T-cell (primary cell): ENCODE data around the gene KCNMA1. TPM values are rescaled to one million over a fixed set of nuclear protein-coding genes. Genes with fewer than 3 reads are reported as not detected.

ENCODE experiments used
- ATAC-seq, 4 experiments: fragments of 200-7000 bp in 3 of 4; fragments of 150-1000 bp in 1 of 4; cut with Tn5 transposase; replicated peaks in 1 of 4; 1 replicate in 3 of 4; 2 replicates in 1 of 4; pipeline ENCODE4 v1.10.0; 2021; ENCODE audit warnings: moderate library complexity in 3 of 4, mild to moderate bottlenecking in 2 of 4, moderate number of reproducible peaks in 1 of 4
- CTCF ChIA-PET, 2 donors: fragments of 300-600 bp; sonication (Branson Sonifier 250); formaldehyde crosslinking; loops; one replicate each; lab custom pipeline; 2022; ENCODE audit warnings: antibody characterized with exemption in 2 of 2; lab: Charles Lee
- POLR2A ChIA-PET, 2 donors: fragments of 300-600 bp; sonication (Branson Sonifier 250); formaldehyde crosslinking; loops; one replicate each; lab custom pipeline; 2022; ENCODE audit warnings: antibody characterized with exemption in 2 of 2; lab: Charles Lee
- DNase-seq, 35 experiments: peaks; one replicate each; pipeline versions ENCODE4 v3.0.0 to v3.0.0-alpha.2; 2013 to 2023
- H3K27ac ChIP-seq: one replicate; pipeline ENCODE4 v1.5.1; 2013; ENCODE audit warnings: low read length
- H3K27me3 ChIP-seq, 2 experiments: replicated peaks in 1 of 2; 1 replicate in 1 of 2; 2 replicates in 1 of 2; pipeline versions ENCODE4 v1.6.1 to v1.7.0; 2013; ENCODE audit warnings: low read length in 1 of 2, mixed read lengths in 1 of 2; ENCODE audit not compliant: control insufficient read depth in 2 of 2, insufficient read depth in 2 of 2; ENCODE audit errors: extremely low read depth in 1 of 2
- H3K36me3 ChIP-seq, 2 donors: 1 replicate in 1 of 2; 2 replicates in 1 of 2; pipeline versions ENCODE4 v1.6.1 to v1.7.0; 2013; ENCODE audit warnings: low read length in 1 of 2; ENCODE audit not compliant: control insufficient read depth in 2 of 2, insufficient read depth in 1 of 2; ENCODE audit errors: extremely low read depth in 1 of 2
- H3K4me1 ChIP-seq, 2 experiments: 1 replicate in 1 of 2; 2 replicates in 1 of 2; pipeline versions ENCODE4 v1.6.1 to v1.7.0; 2013; ENCODE audit warnings: low read length in 2 of 2, mixed read lengths in 1 of 2; ENCODE audit not compliant: insufficient read depth in 2 of 2, control insufficient read depth in 1 of 2; ENCODE audit errors: extremely low read depth in 1 of 2
- H3K4me3 ChIP-seq, 2 donors: 1 replicate in 1 of 2; 2 replicates in 1 of 2; pipeline versions ENCODE4 v1.5.1 to v1.7.0; 2013; ENCODE audit warnings: mild to moderate bottlenecking in 2 of 2, low read length in 1 of 2, moderate library complexity in 1 of 2; ENCODE audit not compliant: control insufficient read depth in 1 of 2; ENCODE audit errors: extremely low read depth in 1 of 2
- H3K9me3 ChIP-seq: 2 replicates; pipeline ENCODE4 v1.7.0; 2013
- H3K27ac Mint-ChIP-seq, 2 donors: one replicate each; pipeline ENCODE4 v1.8.0; 2020 to 2021; ENCODE audit warnings: mild to moderate bottlenecking in 2 of 2, mixed read lengths in 2 of 2
- H3K27me3 Mint-ChIP-seq, 2 donors: one replicate each; pipeline ENCODE4 v1.8.0; 2021 to 2022; ENCODE audit warnings: mixed read lengths in 2 of 2
- H3K36me3 Mint-ChIP-seq: one replicate; pipeline ENCODE4 v1.8.0; 2021; ENCODE audit warnings: mixed read lengths
- H3K4me1 Mint-ChIP-seq, 3 donors: one replicate each; pipeline ENCODE4 v1.8.0; 2020 to 2022; ENCODE audit warnings: mixed read lengths in 3 of 3, mild to moderate bottlenecking in 1 of 3
- H3K4me3 Mint-ChIP-seq, 3 donors: one replicate each; pipeline ENCODE4 v1.8.0; 2020 to 2022; ENCODE audit warnings: mild to moderate bottlenecking in 3 of 3, mixed read lengths in 3 of 3, moderate library complexity in 3 of 3
- H3K9me3 Mint-ChIP-seq, 3 donors: one replicate each; pipeline ENCODE4 v1.8.0; 2020 to 2022; ENCODE audit warnings: mixed read lengths in 3 of 3
- WGBS: methylation state at CpG from one replicate; pipeline ENCODE4 v1.1.5; 2013; ENCODE audit warnings: missing lambda C conversion rate; ENCODE audit not compliant: insufficient coverage; 5-methylcytosine and 5-hydroxymethylcytosine counted together
- total RNA-seq, 35 experiments: library from RNA in 6 of 35; stranded (reverse) in 6 of 35; fragments of 120-200 nt in 1 of 35; gene quantifications; one replicate each; pipeline versions ENCODE4 v1.2.1 to v1.2.4 and lab custom pipeline; 2013 to 2026

The KCNMA1 gene
- total RNA-seq, 5 donors from 2014 or later (not counting 1 experiment from before 2014, with no cell fraction given): 0.14 to 1.6 (median 0.60) TPM

DNA sequence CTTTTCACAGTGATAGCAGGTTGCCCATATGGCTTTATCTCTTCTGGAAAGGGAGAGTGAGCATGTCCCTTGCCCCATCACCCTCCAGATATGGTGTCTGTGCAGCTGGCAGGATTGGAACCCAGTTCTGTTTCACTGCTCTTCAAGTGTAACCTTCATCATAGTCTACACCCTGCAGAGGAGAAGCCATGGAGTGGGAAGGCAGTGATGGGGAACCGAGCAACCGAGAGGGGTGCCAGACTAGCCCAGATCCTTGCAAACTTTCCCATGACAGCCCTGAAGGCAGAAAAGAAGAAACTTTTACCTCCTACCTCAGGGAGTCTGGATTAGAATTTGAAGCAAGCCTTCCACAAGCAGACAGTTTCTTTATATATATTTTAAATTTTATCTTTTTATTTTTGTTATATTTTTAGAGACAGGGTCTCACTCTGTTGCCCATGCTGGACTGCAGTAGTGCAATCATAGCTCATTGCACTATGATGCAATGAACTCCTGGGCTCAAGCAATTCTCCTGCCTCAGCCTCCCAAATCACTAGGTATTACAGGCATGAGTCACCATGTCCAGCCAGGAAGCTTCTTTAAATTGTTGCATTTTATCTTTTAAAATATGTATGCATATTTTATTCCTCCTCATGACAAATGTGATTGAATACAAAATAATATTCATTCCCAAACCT, 133.3 kb downstream of the KCNMA1 start:
- Mint-ChIP-seq H3K4me3 (no peak overlapping the region), H3K9me3 (no peaks in the 10 kb centered on the region), H3K4me1 (no peaks in the 10 kb centered on the region), H3K27me3 (peaks cover 2 to 5% of the 10 kb centered on the region in 2 donors), H3K27ac (no peak overlapping the region), H3K36me3 (no peaks in the 10 kb centered on the region)
- POLR2A ChIA-PET: no interaction called here
- H3K27ac ChIP-seq: no peak overlapping the region
- H3K9me3 ChIP-seq: no peaks in the 10 kb centered on the region
- no peaks in the 10 kb centered on the region for H3K36me3 ChIP-seq
- H3K4me1 ChIP-seq: no peaks in the 10 kb centered on the region
- no peak for ATAC-seq
- no peak for DNase-seq
- CTCF ChIA-PET: interaction anchor here in 1 of 2 donors (1.2 kb wide), 1 partner anchor 67 kb away, joined by 3 read pairs; no protein-coding TSS in a partner anchor
- H3K4me3 ChIP-seq: no peak overlapping the region
- H3K27me3 ChIP-seq: peaks cover 0 to 18% of the 10 kb centered on the region in 2 experiments
- no CpG with 5 or more reads among the region's 2 CpGs for WGBS

DNA sequence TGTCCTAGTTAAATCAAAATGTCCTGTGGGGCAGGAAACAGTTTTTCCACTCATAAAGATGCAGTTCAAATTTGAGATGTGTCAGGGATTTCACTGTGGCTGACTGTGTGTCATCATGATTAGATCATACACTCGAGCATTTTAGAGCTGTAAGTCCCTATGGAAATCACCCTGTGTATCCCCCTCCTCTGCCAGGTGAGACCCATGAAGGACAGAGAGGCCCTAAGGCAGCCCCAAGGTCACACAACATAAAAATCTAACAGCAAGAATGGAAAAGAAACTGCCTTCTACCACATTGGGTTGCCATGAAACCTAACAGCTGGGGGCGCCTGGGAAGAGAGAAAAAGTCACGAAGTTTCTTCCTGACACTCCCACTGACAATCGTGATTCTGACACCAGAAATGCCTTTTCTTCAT, 135.8 kb downstream of the KCNMA1 start:
- H3K27ac Mint-ChIP-seq: no peak overlapping the region
- no peaks in the 10 kb centered on the region for H3K36me3 ChIP-seq
- 25% methylated on average over 3 of the region's 4 CpGs for WGBS

GRCh38 chr10:77501152-77501845, 136.3 kb downstream of the KCNMA1 start:
- ATAC-seq: peak in 1 of 4 experiments; percentile 12

More for the DNA sequence above, 135.8 kb downstream of the KCNMA1 start:
- CTCF ChIA-PET: no interaction called here
- DNase-seq (no peak), ATAC-seq (no peak)
- POLR2A ChIA-PET: no interaction called here
- Mint-ChIP-seq H3K36me3 (no peaks in the 10 kb centered on the region), H3K4me1 (no peaks in the 10 kb centered on the region), H3K27me3 (peaks cover 2 to 5% of the 10 kb centered on the region in 2 donors), H3K9me3 (no peaks in the 10 kb centered on the region), H3K4me3 (no peak overlapping the region)
- no peaks in the 10 kb centered on the region for H3K9me3 ChIP-seq
- H3K27me3 ChIP-seq: peaks cover 0 to 19% of the 10 kb centered on the region in 2 experiments
- no peak overlapping the region for H3K4me3 ChIP-seq
- no peak overlapping the region for H3K27ac ChIP-seq
- no peaks in the 10 kb centered on the region for H3K4me1 ChIP-seq

DNA sequence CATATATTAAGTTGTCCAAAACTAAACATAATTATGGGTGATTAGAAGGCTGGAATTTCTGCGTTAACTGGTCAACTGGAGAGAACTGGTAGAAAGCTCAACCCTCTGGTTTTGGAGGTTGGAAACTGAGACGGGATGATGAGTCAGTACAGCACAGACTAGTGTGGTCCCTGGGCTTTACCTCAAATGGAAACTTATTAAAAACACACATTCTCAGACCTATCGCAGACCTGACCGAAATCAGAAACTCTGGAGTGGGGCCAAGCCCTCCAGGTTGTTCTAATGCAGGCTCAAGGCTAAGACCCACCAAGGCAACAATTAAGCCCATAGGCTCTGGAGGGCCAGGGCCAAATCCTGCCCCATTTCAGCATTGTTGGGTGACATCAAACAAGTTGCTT, 136.9 kb downstream of the KCNMA1 start:
- Histone ChIP-seq H3K4me3 (no peak overlapping the region), H3K36me3 (no peaks in the 10 kb centered on the region), H3K27ac (no peak overlapping the region), H3K4me1 (no peaks in the 10 kb centered on the region), H3K9me3 (no peaks in the 10 kb centered on the region), H3K27me3 (peaks cover 0 to 19% of the 10 kb centered on the region in 2 experiments)
- Mint-ChIP-seq H3K4me3 (no peak overlapping the region), H3K27ac (no peak overlapping the region), H3K27me3 (peaks cover 2 to 5% of the 10 kb centered on the region in 2 donors), H3K9me3 (no peaks in the 10 kb centered on the region), H3K4me1 (no peaks in the 10 kb centered on the region), H3K36me3 (no peaks in the 10 kb centered on the region)
- CTCF ChIA-PET: no interaction called here
- ATAC-seq (no peak), DNase-seq (no peak)
- WGBS: 69% methylated on average over 3 of the region's 4 CpGs
- POLR2A ChIA-PET: no interaction called here

More at GRCh38 chr10:77501152-77501845, 136.3 kb downstream of the KCNMA1 start:
- Mint-ChIP-seq H3K9me3 (no peaks in the 10 kb centered on the region), H3K27ac (no peak overlapping the region), H3K27me3 (peaks cover 2 to 5% of the 10 kb centered on the region in 2 donors), H3K4me1 (no peaks in the 10 kb centered on the region), H3K36me3 (no peaks in the 10 kb centered on the region), H3K4me3 (no peak overlapping the region)
- Histone ChIP-seq H3K4me3 (no peak overlapping the region), H3K27me3 (peaks cover 0 to 19% of the 10 kb centered on the region in 2 experiments), H3K9me3 (no peaks in the 10 kb centered on the region), H3K27ac (no peak overlapping the region), H3K36me3 (no peaks in the 10 kb centered on the region), H3K4me1 (no peaks in the 10 kb centered on the region)
- no peak for DNase-seq
- ChIA-PET POLR2A (no interaction called here), CTCF (no interaction called here)
- WGBS: 60% methylated on average over 5 of the region's 7 CpGs

- no peak for ATAC-seq
- WGBS: no CpG with 5 or more reads among the region's 2 CpGs
- H3K27ac Mint-ChIP-seq: no peak overlapping the region
- Histone ChIP-seq H3K36me3 (no peaks in the 10 kb centered on the region), H3K27ac (no peak overlapping the region), H3K9me3 (no peaks in the 10 kb centered on the region), H3K27me3 (peaks cover 0 to 12% of the 10 kb centered on the region in 2 experiments), H3K4me1 (no peaks in the 10 kb centered on the region), H3K4me3 (no peak overlapping the region)
- ChIA-PET CTCF (no interaction called here), POLR2A (no interaction called here)
- no peaks in the 10 kb centered on the region for H3K9me3 Mint-ChIP-seq
- no peaks in the 10 kb centered on the region for H3K4me1 Mint-ChIP-seq
- no peak for DNase-seq
- no peak overlapping the region for H3K4me3 Mint-ChIP-seq
- peaks cover 0 to 7% of the 10 kb centered on the region in 2 donors for H3K27me3 Mint-ChIP-seq
- H3K36me3 Mint-ChIP-seq: no peaks in the 10 kb centered on the region
Observed at GRCh38 chr10:77498829-77499228, 138.8 kb downstream of the KCNMA1 start.

DNA sequence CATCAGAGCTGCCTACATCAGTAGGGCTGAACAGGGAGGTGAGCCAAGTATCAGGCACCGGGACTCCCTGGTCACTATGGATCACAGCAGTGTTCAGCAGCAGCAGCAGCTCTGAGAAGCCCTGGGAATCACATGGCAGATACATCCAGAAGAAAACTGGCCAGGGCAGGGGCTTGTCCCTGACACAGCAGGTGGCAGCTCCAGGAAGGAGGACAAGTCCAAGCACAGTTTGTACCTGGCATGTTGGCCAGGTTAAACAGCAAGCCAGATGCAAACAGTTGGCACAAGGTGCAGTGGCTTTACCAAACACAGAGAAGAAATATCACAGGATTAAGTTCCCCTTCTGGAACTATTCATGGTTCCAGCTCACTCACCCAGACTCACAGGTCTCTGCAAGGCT, 139.4 kb downstream of the KCNMA1 start:
- Histone ChIP-seq H3K9me3 (no peaks in the 10 kb centered on the region), H3K4me1 (no peaks in the 10 kb centered on the region), H3K4me3 (no peak overlapping the region), H3K27me3 (peaks cover 0 to 17% of the 10 kb centered on the region in 2 experiments), H3K27ac (no peak overlapping the region), H3K36me3 (no peaks in the 10 kb centered on the region)
- H3K27me3 Mint-ChIP-seq: peaks cover 0 to 7% of the 10 kb centered on the region in 2 donors
- H3K27ac Mint-ChIP-seq: no peak overlapping the region
- no peaks in the 10 kb centered on the region for H3K9me3 Mint-ChIP-seq
- ATAC-seq (no peak), DNase-seq (no peak)
- H3K36me3 Mint-ChIP-seq: no peaks in the 10 kb centered on the region
- ChIA-PET CTCF (no interaction called here), POLR2A (no interaction called here)
- no peak overlapping the region for H3K4me3 Mint-ChIP-seq
- H3K4me1 Mint-ChIP-seq: no peaks in the 10 kb centered on the region
- 100% methylated on average over 1 of the region's 1 CpG for WGBS
